ENCODE results near the gene PUDP.

The PUDP gene

GRCh38 chrX:7132335-7133049, 15.5 kb downstream of the PUDP start:
- no peak overlapping the region for H3K27ac ChIP-seq (ENCODE audit: low read length)
- no peaks in the 10 kb centered on the region for H3K27me3 ChIP-seq (ENCODE audit: control insufficient read depth in 1 of 2, insufficient read depth in 2 of 2, low read length in 2 of 2)
- H3K9ac ChIP-seq (ENCODE audit: low read length in 2 of 2), result no peak overlapping the region
- peaks cover 0 to 3% of the 10 kb centered on the region in 2 donors for H3K36me3 ChIP-seq (ENCODE audit: control insufficient read depth in 2 of 2, insufficient read depth in 2 of 2, low read length in 2 of 2)
- H3K4me3 ChIP-seq (ENCODE audit: low read length in 2 of 2), result no peak overlapping the region
- H3K9me3 ChIP-seq (ENCODE audit: control insufficient read depth in 2 of 2, low read length in 2 of 2), result no peaks in the 10 kb centered on the region
- no peaks in the 10 kb centered on the region for H3K4me1 ChIP-seq (ENCODE audit: control insufficient read depth, insufficient read depth, low read length)

DNA sequence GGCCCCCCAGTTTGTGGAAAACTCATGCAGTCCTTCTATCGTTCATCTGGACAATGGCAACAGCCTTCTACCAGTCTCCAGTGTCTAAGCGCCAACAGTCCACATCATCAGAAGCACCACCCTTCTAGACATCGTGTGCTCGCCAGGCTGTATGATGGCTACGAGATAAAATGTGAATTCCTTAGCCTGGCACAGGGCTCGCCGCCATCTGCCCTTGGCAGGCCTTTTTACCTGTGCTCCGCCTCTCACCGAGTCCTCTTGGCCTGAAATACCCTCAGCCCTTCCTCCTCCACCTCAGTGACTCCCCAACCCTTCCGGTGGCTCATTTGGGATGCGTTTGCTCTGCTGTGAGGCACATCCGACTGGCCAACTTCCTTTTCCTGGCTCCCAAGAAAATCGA, 16.3 kb downstream of the PUDP start:
- Histone ChIP-seq H3K9me3 (ENCODE audit: control insufficient read depth in 2 of 2, low read length in 2 of 2) (no peaks in the 10 kb centered on the region), H3K4me1 (ENCODE audit: control insufficient read depth, insufficient read depth, low read length) (no peaks in the 10 kb centered on the region), H3K27ac (ENCODE audit: low read length) (no peak overlapping the region), H3K4me3 (ENCODE audit: low read length in 2 of 2) (no peak overlapping the region), H3K36me3 (ENCODE audit: control insufficient read depth in 2 of 2, insufficient read depth in 2 of 2, low read length in 2 of 2) (peaks cover 0 to 3% of the 10 kb centered on the region in 2 donors), H3K27me3 (ENCODE audit: control insufficient read depth in 1 of 2, insufficient read depth in 2 of 2, low read length in 2 of 2) (no peaks in the 10 kb centered on the region), H3K9ac (ENCODE audit: low read length in 2 of 2) (no peak overlapping the region)

DNA sequence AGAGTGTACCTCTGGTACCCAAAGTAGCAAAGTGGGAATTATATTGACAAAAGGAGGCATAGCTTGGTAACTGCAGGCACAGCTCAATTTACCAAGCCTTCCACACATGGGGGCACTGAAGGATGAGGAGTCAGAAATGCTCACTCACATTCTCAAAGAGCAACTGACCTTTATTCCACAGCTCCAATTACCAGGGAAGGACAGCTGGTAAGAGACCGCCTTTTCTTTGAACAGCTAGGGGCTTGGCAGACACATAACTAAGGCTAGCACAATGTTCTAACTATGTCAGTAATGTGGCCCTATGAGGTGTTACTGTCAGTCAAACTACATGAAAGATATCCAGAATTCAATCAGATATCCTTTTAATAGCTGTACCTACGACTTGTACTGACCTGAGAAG, 20.9 kb downstream of the PUDP start:
- Histone ChIP-seq H3K4me3 (ENCODE audit: low read length in 2 of 2) (no peak overlapping the region), H3K9ac (ENCODE audit: low read length in 2 of 2) (no peak overlapping the region), H3K36me3 (ENCODE audit: control insufficient read depth in 2 of 2, insufficient read depth in 2 of 2, low read length in 2 of 2) (peaks cover 0 to 3% of the 10 kb centered on the region in 2 donors), H3K4me1 (ENCODE audit: control insufficient read depth, insufficient read depth, low read length) (no peaks in the 10 kb centered on the region), H3K27me3 (ENCODE audit: control insufficient read depth in 1 of 2, insufficient read depth in 2 of 2, low read length in 2 of 2) (no peaks in the 10 kb centered on the region), H3K9me3 (ENCODE audit: control insufficient read depth in 2 of 2, low read length in 2 of 2) (no peaks in the 10 kb centered on the region), H3K27ac (ENCODE audit: low read length) (no peak overlapping the region)

DNA sequence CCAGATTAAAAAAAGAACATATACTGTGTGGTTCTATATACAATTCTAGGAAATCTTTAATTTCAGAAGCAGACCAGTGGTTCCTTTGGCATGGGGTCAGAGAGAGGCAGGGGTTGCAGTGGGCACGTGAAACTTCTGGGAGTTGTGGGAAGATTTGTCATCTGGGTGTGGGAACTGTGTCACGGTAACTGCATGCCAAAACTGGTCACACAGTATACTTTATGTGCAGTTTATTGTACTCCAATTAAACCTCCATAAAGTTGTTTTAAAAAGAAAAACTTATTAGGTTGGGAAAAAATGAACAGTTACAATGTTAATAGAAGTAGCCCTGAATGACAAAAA, 27.1 kb downstream of the PUDP start:
- H3K9me3 ChIP-seq (ENCODE audit: control insufficient read depth in 2 of 2, low read length in 2 of 2), result no peaks in the 10 kb centered on the region
- peaks cover 1% of the 10 kb centered on the region for H3K4me1 ChIP-seq (ENCODE audit: control insufficient read depth, insufficient read depth, low read length)
- no peak overlapping the region for H3K4me3 ChIP-seq (ENCODE audit: low read length in 2 of 2)
- no peak overlapping the region for H3K27ac ChIP-seq (ENCODE audit: low read length)
- no peaks in the 10 kb centered on the region for H3K27me3 ChIP-seq (ENCODE audit: control insufficient read depth in 1 of 2, insufficient read depth in 2 of 2, low read length in 2 of 2)
- H3K9ac ChIP-seq (ENCODE audit: low read length in 2 of 2), result no peak overlapping the region
- H3K36me3 ChIP-seq (ENCODE audit: control insufficient read depth in 2 of 2, insufficient read depth in 2 of 2, low read length in 2 of 2), result no peaks in the 10 kb centered on the region

DNA sequence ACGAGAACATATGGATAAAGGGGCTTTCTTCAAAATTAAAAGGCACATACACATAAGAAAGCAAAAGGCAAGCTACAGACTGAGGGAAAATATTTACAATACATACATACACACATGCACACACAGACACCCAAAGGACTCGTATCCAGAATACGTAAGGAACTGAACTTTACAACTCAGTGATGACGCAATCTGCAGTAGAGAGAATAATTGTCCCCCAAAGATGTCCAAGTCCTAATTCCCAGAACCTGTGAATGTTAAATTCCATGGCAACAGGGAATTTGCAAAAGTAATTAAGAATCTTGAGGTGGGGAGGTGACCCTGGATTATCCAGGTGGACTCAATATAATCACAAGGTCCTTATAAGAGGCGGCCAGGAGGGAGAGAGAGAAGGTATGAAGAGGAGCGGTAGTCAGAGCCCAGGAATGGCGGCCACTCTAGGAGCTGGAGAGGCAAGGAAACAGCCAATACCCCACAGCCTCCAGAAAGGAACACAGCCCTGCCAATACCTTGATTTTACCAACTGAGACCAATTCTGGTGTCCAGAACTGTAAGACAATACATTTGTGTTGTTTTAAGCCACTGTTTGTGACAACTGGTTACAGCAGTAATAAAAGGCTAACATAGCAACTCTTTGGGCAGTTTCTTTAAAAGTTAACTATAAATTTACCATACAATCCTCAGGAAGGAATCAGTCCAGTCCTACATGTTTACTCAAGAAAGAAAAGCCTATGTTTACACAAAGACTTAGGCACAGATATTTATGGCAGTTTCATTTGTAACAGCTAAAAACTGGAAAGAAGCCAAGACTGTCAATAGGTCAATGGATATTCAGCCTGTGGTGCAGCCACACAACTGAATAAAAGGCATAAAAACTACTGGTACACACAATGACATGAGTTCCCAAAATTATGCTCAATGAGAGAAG, 27.7 kb downstream of the PUDP start:
- H3K27me3 ChIP-seq (ENCODE audit: control insufficient read depth in 1 of 2, insufficient read depth in 2 of 2, low read length in 2 of 2), result no peaks in the 10 kb centered on the region
- no peaks in the 10 kb centered on the region for H3K9me3 ChIP-seq (ENCODE audit: control insufficient read depth in 2 of 2, low read length in 2 of 2)
- no peak overlapping the region for H3K27ac ChIP-seq (ENCODE audit: low read length)
- H3K9ac ChIP-seq (ENCODE audit: low read length in 2 of 2), result no peak overlapping the region
- no peaks in the 10 kb centered on the region for H3K36me3 ChIP-seq (ENCODE audit: control insufficient read depth in 2 of 2, insufficient read depth in 2 of 2, low read length in 2 of 2)
- no peak overlapping the region for H3K4me3 ChIP-seq (ENCODE audit: low read length in 2 of 2)
- peaks cover 5% of the 10 kb centered on the region for H3K4me1 ChIP-seq (ENCODE audit: control insufficient read depth, insufficient read depth, low read length)

GRCh38 chrX:7117587-7117986, 30.4 kb downstream of the PUDP start:
- no peak overlapping the region for H3K27ac ChIP-seq (ENCODE audit: low read length)
- no peak overlapping the region for H3K4me3 ChIP-seq (ENCODE audit: low read length in 2 of 2)
- peaks cover 5% of the 10 kb centered on the region for H3K4me1 ChIP-seq (ENCODE audit: control insufficient read depth, insufficient read depth, low read length)

DNA sequence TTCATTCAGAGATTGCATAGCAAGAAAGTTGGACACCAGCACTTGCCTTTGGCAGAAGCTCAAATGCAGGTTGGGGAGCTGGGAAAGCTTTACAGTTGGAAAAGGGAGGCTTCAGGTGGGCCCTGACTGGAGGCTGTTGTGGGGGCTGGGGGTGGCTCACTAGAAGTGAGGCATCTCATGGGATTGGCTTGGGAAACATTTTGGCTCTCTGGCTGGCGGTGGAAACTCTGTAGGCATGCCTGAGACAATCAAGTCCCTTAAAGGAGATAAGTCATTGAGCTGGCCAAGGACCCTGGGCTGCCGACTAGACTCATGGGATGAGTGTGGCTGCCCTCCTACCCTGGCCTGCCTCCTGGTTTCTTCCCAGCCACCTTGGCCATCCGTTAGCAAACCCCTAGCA, 31.9 kb downstream of the PUDP start:
- no peak overlapping the region for H3K9ac ChIP-seq (ENCODE audit: low read length in 2 of 2)
- no peaks in the 10 kb centered on the region for H3K27me3 ChIP-seq (ENCODE audit: control insufficient read depth in 1 of 2, insufficient read depth in 2 of 2, low read length in 2 of 2)
- no peaks in the 10 kb centered on the region for H3K9me3 ChIP-seq (ENCODE audit: control insufficient read depth in 2 of 2, low read length in 2 of 2)
- no peak overlapping the region for H3K4me3 ChIP-seq (ENCODE audit: low read length in 2 of 2)
- H3K4me1 ChIP-seq (ENCODE audit: control insufficient read depth, insufficient read depth, low read length), result peaks cover 5% of the 10 kb centered on the region
- H3K27ac ChIP-seq (ENCODE audit: low read length), result no peak overlapping the region
- H3K36me3 ChIP-seq (ENCODE audit: control insufficient read depth in 2 of 2, insufficient read depth in 2 of 2, low read length in 2 of 2), result no peaks in the 10 kb centered on the region

More at GRCh38 chrX:7117587-7117986, 30.4 kb downstream of the PUDP start:
- no peaks in the 10 kb centered on the region for H3K27me3 ChIP-seq (ENCODE audit: control insufficient read depth in 1 of 2, insufficient read depth in 2 of 2, low read length in 2 of 2)
- H3K36me3 ChIP-seq (ENCODE audit: control insufficient read depth in 2 of 2, insufficient read depth in 2 of 2, low read length in 2 of 2), result no peaks in the 10 kb centered on the region
- no peaks in the 10 kb centered on the region for H3K9me3 ChIP-seq (ENCODE audit: control insufficient read depth in 2 of 2, low read length in 2 of 2)
- H3K9ac ChIP-seq (ENCODE audit: low read length in 2 of 2), result no peak overlapping the region

- Histone ChIP-seq H3K36me3 (ENCODE audit: control insufficient read depth in 2 of 2, insufficient read depth in 2 of 2, low read length in 2 of 2) (no peaks in the 10 kb centered on the region), H3K4me1 (ENCODE audit: control insufficient read depth, insufficient read depth, low read length) (peaks cover 5% of the 10 kb centered on the region), H3K27ac (ENCODE audit: low read length) (no peak overlapping the region), H3K4me3 (ENCODE audit: low read length in 2 of 2) (no peak overlapping the region), H3K9ac (ENCODE audit: low read length in 2 of 2) (no peak overlapping the region), H3K9me3 (ENCODE audit: control insufficient read depth in 2 of 2, low read length in 2 of 2) (no peaks in the 10 kb centered on the region), H3K27me3 (ENCODE audit: control insufficient read depth in 1 of 2, insufficient read depth in 2 of 2, low read length in 2 of 2) (no peaks in the 10 kb centered on the region)
Observed at GRCh38 chrX:7115557-7115956, 32.4 kb downstream of the PUDP start.

DNA sequence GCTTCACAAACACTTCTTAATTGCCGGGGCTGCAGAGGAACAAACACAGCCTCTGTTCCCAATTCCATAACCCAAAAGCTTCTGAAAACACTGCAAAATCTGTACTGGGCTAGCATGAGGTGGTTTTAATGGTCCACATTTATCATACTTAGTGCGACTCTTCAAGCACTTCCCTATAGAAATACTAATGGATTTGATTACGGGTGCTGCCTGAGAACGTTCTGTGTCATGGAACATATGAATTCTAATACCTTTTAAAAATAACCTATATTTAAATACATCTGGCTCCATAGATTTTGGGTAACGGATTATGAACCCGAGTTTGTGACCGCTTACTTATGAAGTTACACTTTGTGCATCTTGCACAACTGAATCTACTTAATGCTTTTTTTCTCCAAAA, 35.9 kb downstream of the PUDP start:
- H3K27ac ChIP-seq (ENCODE audit: low read length), result no peak overlapping the region
- H3K4me1 ChIP-seq (ENCODE audit: control insufficient read depth, insufficient read depth, low read length), result peaks cover 8% of the 10 kb centered on the region
- H3K9ac ChIP-seq (ENCODE audit: low read length in 2 of 2), result no peak overlapping the region
- no peaks in the 10 kb centered on the region for H3K36me3 ChIP-seq (ENCODE audit: control insufficient read depth in 2 of 2, insufficient read depth in 2 of 2, low read length in 2 of 2)
- no peaks in the 10 kb centered on the region for H3K9me3 ChIP-seq (ENCODE audit: control insufficient read depth in 2 of 2, low read length in 2 of 2)
- H3K4me3 ChIP-seq (ENCODE audit: low read length in 2 of 2), result no peak overlapping the region
- H3K27me3 ChIP-seq (ENCODE audit: control insufficient read depth in 1 of 2, insufficient read depth in 2 of 2, low read length in 2 of 2), result no peaks in the 10 kb centered on the region

DNA sequence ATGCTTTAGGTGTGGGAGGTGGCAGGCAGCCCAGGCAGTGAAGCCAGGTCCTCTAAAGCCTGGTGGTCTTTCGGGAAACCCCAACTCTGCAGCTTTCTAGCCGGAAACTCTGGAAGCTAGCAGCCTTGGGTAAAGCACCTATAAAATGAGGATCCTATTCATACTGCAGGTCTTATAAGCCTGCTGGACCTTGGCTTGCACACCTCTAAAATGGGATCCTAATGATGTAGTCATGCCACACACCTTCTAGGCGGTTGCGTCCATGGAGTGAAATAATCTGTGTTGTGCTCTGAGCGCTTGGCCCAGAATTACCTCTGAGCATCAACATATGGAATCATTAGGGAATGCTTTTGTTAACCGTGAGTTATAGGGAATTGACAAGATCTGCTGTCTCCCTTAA, 36.4 kb downstream of the PUDP start:
- Histone ChIP-seq H3K27me3 (ENCODE audit: control insufficient read depth in 1 of 2, insufficient read depth in 2 of 2, low read length in 2 of 2) (no peaks in the 10 kb centered on the region), H3K4me3 (ENCODE audit: low read length in 2 of 2) (no peak overlapping the region), H3K9me3 (ENCODE audit: control insufficient read depth in 2 of 2, low read length in 2 of 2) (no peaks in the 10 kb centered on the region), H3K9ac (ENCODE audit: low read length in 2 of 2) (no peak overlapping the region), H3K27ac (ENCODE audit: low read length) (no peak overlapping the region), H3K36me3 (ENCODE audit: control insufficient read depth in 2 of 2, insufficient read depth in 2 of 2, low read length in 2 of 2) (no peaks in the 10 kb centered on the region), H3K4me1 (ENCODE audit: control insufficient read depth, insufficient read depth, low read length) (peaks cover 8% of the 10 kb centered on the region)

DNA sequence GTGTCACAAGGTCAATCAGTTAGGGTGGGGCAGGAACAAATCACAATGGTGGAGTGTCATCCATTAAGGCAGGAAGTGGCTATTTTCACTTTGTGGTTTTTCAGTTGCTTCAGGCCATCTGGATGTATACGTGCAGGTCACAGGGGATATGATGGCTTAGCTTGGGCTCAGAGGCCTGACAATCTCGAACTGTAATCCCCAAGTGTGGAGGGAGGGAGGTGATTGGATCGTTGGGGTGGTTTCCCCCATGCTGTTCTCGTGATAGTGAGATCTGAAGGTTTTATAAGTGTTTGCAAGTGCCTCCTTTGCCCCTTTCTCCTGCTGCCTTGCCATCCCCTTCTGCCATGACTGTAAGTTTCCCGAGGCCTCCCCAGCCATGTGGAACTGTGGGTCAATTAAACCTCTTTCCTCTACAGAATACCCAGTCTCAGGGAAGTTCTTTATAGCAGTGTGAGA, 37.1 kb downstream of the PUDP start:
- Histone ChIP-seq H3K9ac (ENCODE audit: low read length in 2 of 2) (no peak overlapping the region), H3K36me3 (ENCODE audit: control insufficient read depth in 2 of 2, insufficient read depth in 2 of 2, low read length in 2 of 2) (peaks cover 0 to 2% of the 10 kb centered on the region in 2 donors), H3K27ac (ENCODE audit: low read length) (no peak overlapping the region), H3K4me1 (ENCODE audit: control insufficient read depth, insufficient read depth, low read length) (peaks cover 7% of the 10 kb centered on the region), H3K4me3 (ENCODE audit: low read length in 2 of 2) (no peak overlapping the region), H3K27me3 (ENCODE audit: control insufficient read depth in 1 of 2, insufficient read depth in 2 of 2, low read length in 2 of 2) (no peaks in the 10 kb centered on the region), H3K9me3 (ENCODE audit: control insufficient read depth in 2 of 2, low read length in 2 of 2) (no peaks in the 10 kb centered on the region)
